Fibroblast of lung (primary cell): ENCODE measurements around the gene MEGF6. TPM values are rescaled to one million over a fixed set of nuclear protein-coding genes. Genes with fewer than 3 reads are reported as not detected.

Experiments used
- DNase-seq, 2 donors: peaks; one replicate each; pipeline versions ENCODE4 v3.0.0 to v3.0.0-alpha.2; 2010; ENCODE audit warnings: low read depth in 2 of 2
- H2AFZ ChIP-seq: 2 replicates; pipeline ENCODE4 v1.5.1; 2012; ENCODE audit warnings: low read length, control low read depth, inconsistent platforms
- H3K27ac ChIP-seq: 2 replicates; pipeline ENCODE4 v1.5.1; 2011; ENCODE audit warnings: low read length, control low read depth; ENCODE audit not compliant: insufficient read depth
- H3K27me3 ChIP-seq: 2 replicates; pipeline ENCODE4 v1.5.1; 2011; ENCODE audit warnings: mild to moderate bottlenecking, low read length; ENCODE audit not compliant: control insufficient read depth, insufficient read depth
- H3K36me3 ChIP-seq: 2 replicates; pipeline ENCODE4 v1.5.1; 2011; ENCODE audit warnings: low read length; ENCODE audit not compliant: control insufficient read depth, insufficient read depth
- H3K4me1 ChIP-seq: 2 replicates; pipeline ENCODE4 v1.5.1; 2011; ENCODE audit warnings: low read length; ENCODE audit not compliant: control insufficient read depth, insufficient read depth; ENCODE audit errors: extremely low read depth
- H3K4me2 ChIP-seq: 2 replicates; pipeline ENCODE4 v1.5.1; 2011; ENCODE audit warnings: low read length, control low read depth; ENCODE audit not compliant: insufficient read depth; ENCODE audit errors: extremely low read depth
- H3K4me3 ChIP-seq, 4 experiments: fragments of 200-600 bp in 1 of 4; sonication (generic) in 1 of 4; replicated peaks in 1 of 4; 2 replicates each; pipeline ENCODE4 v1.5.1; 2011 to 2016; ENCODE audit warnings: low read length in 4 of 4, low read depth in 3 of 4, mild to moderate bottlenecking in 3 of 4, control low read depth in 2 of 4, inconsistent platforms in 1 of 4, mixed read lengths in 1 of 4; ENCODE audit not compliant: insufficient read depth in 1 of 4; ENCODE audit errors: control extremely low read depth in 1 of 4
- H3K79me2 ChIP-seq: 2 replicates; pipeline ENCODE4 v1.5.1; 2012; ENCODE audit warnings: mild to moderate bottlenecking, low read length, inconsistent platforms; ENCODE audit not compliant: control insufficient read depth, insufficient read depth
- H3K9ac ChIP-seq: 2 replicates; pipeline ENCODE4 v1.5.1; 2011; ENCODE audit warnings: mild to moderate bottlenecking, low read length, control low read depth; ENCODE audit not compliant: insufficient read depth
- H3K9me3 ChIP-seq: 2 replicates; pipeline ENCODE4 v1.5.1; 2012; ENCODE audit warnings: low read depth, low read length; ENCODE audit not compliant: control insufficient read depth, insufficient read depth
- H4K20me1 ChIP-seq: 2 replicates; pipeline ENCODE4 v1.5.1; 2011; ENCODE audit warnings: low read length; ENCODE audit not compliant: control insufficient read depth, insufficient read depth; ENCODE audit errors: extremely low read depth
- CTCF ChIP-seq, 2 donors: IDR thresholded peaks in 1 of 2; conservative IDR thresholded peaks in 1 of 2; 1 replicate in 1 of 2; 2 replicates in 1 of 2; pipeline ENCODE4 v1.5.1; 2011 to 2012; ENCODE audit warnings: low read length in 2 of 2, control low read depth in 1 of 2, inconsistent platforms in 1 of 2, low read depth in 1 of 2, mild to moderate bottlenecking in 1 of 2
- EZH2 ChIP-seq: IDR thresholded peaks from 2 replicates; pipeline ENCODE4 v1.5.1; 2012; ENCODE audit warnings: low read length, control low read depth, mild to moderate bottlenecking; ENCODE audit errors: missing control alignments
- polyA plus RNA-seq, 2 donors: library from polyadenylated mRNA; depleted of rRNA in 1 of 2; stranded (reverse) in 1 of 2; unstranded in 1 of 2; fragments of >200 nt; gene quantifications; 2 replicates each; pipeline ENCODE4 v1.2.1, GENCODE V29; 2011 to 2012; ENCODE audit warnings: missing spikeins in 1 of 2
- total RNA-seq: library from RNA; depleted of rRNA; stranded (reverse); fragments of >200 nt; gene quantifications from 2 replicates; pipeline ENCODE4 v1.2.1, GENCODE V29; 2014

MEGF6 gene
- total and polyA plus RNA-seq, 2 donors (not counting 1 experiment from before 2014, with no cell fraction given), result 1.6 to 11.6 TPM

GRCh38 chr1:3603571-3604467 lies 7.5 kb downstream of the MEGF6 start:
- DNase-seq, result no peak
- no peaks in the 10 kb centered on the region for H3K79me2 ChIP-seq
- H3K27me3 ChIP-seq, result no peaks in the 10 kb centered on the region
- no peaks in the 10 kb centered on the region for H3K4me1 ChIP-seq
- no peaks in the 10 kb centered on the region for H4K20me1 ChIP-seq
- TF ChIP-seq EZH2, result no peak
- TF ChIP-seq CTCF (conservative IDR thresholded peaks at IDR 0.05 in 1 of 2, IDR thresholded peaks at IDR 0.05 in 1 of 2; ENCODE audit: low read depth in 1 of 2, low read length in 2 of 2), result no peak
- H3K36me3 ChIP-seq, result no peaks in the 10 kb centered on the region
- H3K4me3 ChIP-seq, result no peak overlapping the region
- H3K9ac ChIP-seq, result no peak overlapping the region
- no peaks in the 10 kb centered on the region for H3K9me3 ChIP-seq
- no peak overlapping the region for H3K27ac ChIP-seq
- no peak overlapping the region for H2AFZ ChIP-seq
- H3K4me2 ChIP-seq, result no peak overlapping the region

GRCh38 chr1:3603156-3603555 lies 8.2 kb downstream of the MEGF6 start:
- H3K27ac ChIP-seq, result no peak overlapping the region
- no peak overlapping the region for H2AFZ ChIP-seq
- no peaks in the 10 kb centered on the region for H3K9me3 ChIP-seq
- H3K9ac ChIP-seq, result no peak overlapping the region
- no peaks in the 10 kb centered on the region for H3K79me2 ChIP-seq
- TF ChIP-seq EZH2 (no peak), CTCF (conservative IDR thresholded peaks at IDR 0.05 in 1 of 2, IDR thresholded peaks at IDR 0.05 in 1 of 2; ENCODE audit: low read depth in 1 of 2, low read length in 2 of 2) (no peak)
- no peaks in the 10 kb centered on the region for H3K4me1 ChIP-seq
- H3K36me3 ChIP-seq, result no peaks in the 10 kb centered on the region
- DNase-seq, result no peak
- no peaks in the 10 kb centered on the region for H4K20me1 ChIP-seq
- no peak overlapping the region for H3K4me3 ChIP-seq
- H3K27me3 ChIP-seq, result no peaks in the 10 kb centered on the region
- no peak overlapping the region for H3K4me2 ChIP-seq

- H3K4me1 ChIP-seq, result no peaks in the 10 kb centered on the region
- H3K79me2 ChIP-seq, result no peaks in the 10 kb centered on the region
- no peaks in the 10 kb centered on the region for H3K27me3 ChIP-seq
- no peaks in the 10 kb centered on the region for H4K20me1 ChIP-seq
- no peak overlapping the region for H2AFZ ChIP-seq
- no peak overlapping the region for H3K27ac ChIP-seq
- no peak overlapping the region for H3K4me3 ChIP-seq
- H3K4me2 ChIP-seq, result no peak overlapping the region
- DNase-seq, result no peak
- H3K36me3 ChIP-seq, result no peaks in the 10 kb centered on the region
- H3K9me3 ChIP-seq, result no peaks in the 10 kb centered on the region
- TF ChIP-seq CTCF (conservative IDR thresholded peaks at IDR 0.05 in 1 of 2, IDR thresholded peaks at IDR 0.05 in 1 of 2; ENCODE audit: low read depth in 1 of 2, low read length in 2 of 2) (no peak), EZH2 (no peak)
- no peak overlapping the region for H3K9ac ChIP-seq
Observed at GRCh38 chr1:3602375-3602774, 8.9 kb downstream of the MEGF6 start.
